GF-D8 (cell line): ENCODE data around the gene UNC80.

Source experiments
- DNase-seq: peaks from one replicate; lab custom pipeline; 2025; lab: John Stamatoyannopoulos, UW

The UNC80 gene

GRCh38 chr2:209973328-209973727 lies 201.7 kb downstream of the UNC80 start:
- DNase-seq = no peak

- no peak for DNase-seq
These were observed 202.9 kb downstream of the UNC80 start for GRCh38 chr2:209974576-209974975.

- DNase-seq = no peak
These were observed 205.2 kb downstream of the UNC80 start for GRCh38 chr2:209976698-209977385.

GRCh38 chr2:209977386-209978239 lies 206.0 kb downstream of the UNC80 start:
- peak; percentile 36 for DNase-seq

DNA sequence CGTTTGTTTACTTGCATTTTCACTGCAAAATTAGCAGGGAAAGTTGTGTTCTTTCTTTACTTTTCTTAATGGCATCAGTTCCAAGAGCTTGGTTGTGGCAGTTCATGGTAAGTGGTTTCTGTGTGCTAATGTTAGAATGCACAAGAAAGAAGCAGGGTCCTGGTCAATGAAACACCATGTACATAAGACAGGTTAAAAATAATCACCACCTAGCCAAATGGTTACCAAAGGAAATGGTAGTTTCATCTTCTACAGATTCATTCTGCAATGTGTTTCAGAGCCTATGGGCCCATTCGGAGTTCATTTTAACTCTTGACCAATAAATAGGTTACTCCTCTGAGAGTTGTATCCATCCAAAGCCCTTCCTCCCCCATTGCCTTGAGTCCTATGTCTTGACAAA lies 212.7 kb downstream of the UNC80 start:
- DNase-seq = no peak

DNA sequence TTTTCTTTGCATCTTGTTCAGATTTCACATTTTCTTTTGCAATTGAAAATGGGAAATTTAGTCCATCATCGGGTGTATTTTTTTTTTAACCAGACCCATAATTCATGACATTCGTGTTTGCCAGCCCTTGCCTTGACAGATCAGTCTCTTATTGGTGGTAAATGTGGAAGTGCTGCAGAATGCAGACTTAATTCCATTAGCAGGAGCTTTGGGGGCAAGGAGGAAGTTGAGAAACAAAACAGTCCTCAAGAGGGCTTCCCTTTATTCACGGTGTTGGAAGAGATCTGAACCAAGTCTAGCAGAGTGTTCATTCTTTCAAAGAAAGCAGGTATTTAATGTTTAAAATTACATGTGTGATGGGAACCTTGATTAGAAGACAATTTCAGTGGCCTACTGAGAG lies 214.2 kb downstream of the UNC80 start:
- DNase-seq = peak; percentile 87

DNA sequence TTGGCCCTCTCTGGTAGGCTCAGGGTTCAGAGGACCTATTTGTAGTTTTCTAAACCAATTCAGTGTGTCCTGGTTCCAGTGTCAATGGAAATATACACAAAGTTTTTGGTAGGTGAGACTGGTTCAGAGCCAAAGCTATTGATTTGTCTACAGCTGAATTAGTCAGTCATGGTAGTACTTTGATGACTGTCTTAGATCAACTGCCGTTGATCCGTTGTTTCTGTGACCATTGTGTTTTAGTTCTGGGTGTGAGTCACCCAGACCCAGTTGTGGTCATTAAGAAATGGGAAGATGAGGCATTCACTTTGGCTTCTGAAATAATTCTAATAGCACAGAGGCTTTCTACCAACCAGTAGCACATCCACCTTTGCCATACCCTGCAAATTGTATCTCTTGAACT lies 214.8 kb downstream of the UNC80 start:
- no peak for DNase-seq

GRCh38 chr2:209988010-209988409 lies 216.4 kb downstream of the UNC80 start:
- DNase-seq = peak; percentile 26

GRCh38 chr2:209990838-209991237 lies 219.2 kb downstream of the UNC80 start:
- DNase-seq = no peak

- DNase-seq = no peak
These were observed 222.3 kb downstream of the UNC80 start for GRCh38 chr2:209993968-209994367.

GRCh38 chr2:209998596-209998995 lies 227.0 kb downstream of the UNC80 start:
- no peak for DNase-seq

GRCh38 chr2:210000464-210001324 lies 229.1 kb downstream of the UNC80 start:
- DNase-seq = no peak

- DNase-seq = peak; percentile 89
These were observed 230.8 kb downstream of the UNC80 start, which contains the start of gene RPE for GRCh38 chr2:210002158-210003157. Gene RPE (plus strand): TSS chr2:210002638. CDS start chr2:210002662, 24 bp downstream.

GRCh38 chr2:210003359-210003758 lies 231.7 kb downstream of the UNC80 start:
- peak; percentile 71 for DNase-seq

DNA sequence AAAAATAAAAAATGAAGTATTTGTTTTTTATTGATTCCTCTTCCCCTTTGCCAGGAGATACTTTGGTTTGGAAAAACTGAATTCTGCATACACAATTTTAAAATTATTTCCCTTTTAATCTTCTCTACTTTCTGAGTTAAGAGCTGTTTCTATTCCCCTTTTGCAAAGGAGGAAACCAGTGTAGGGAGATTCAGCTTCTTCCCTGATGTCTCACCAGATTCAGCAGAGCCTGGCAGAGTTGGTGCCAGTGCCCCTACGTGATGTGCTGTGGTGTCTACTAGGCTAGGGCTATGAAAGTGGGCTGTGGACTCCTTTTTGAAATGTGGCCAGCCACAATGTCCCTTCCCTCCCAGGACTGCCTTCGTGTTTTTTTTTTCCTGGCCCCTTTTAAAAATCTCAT lies 233.2 kb downstream of the UNC80 start:
- DNase-seq = no peak

DNA sequence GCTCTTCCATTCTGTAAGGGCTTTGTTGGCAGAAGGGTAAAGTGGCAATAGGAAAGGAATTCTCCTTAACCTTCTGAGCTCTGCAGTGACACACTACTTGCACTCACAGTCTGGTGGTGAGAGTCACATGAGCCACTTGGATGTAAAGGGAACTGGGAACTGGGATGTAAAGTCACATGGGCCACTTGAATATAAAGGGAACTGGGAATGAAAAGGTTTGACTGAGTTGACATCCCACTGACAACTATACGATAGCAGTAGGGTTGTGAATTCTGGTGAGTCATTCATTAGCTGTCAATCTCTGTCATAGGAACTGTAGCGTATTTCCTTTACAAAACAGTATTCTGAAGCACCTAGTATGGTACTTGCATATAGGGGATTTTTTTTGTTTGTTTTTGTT lies 236.3 kb downstream of the UNC80 start:
- no peak for DNase-seq

- DNase-seq = no peak
These were observed 237.5 kb downstream of the UNC80 start for GRCh38 chr2:210009126-210009525.

DNA sequence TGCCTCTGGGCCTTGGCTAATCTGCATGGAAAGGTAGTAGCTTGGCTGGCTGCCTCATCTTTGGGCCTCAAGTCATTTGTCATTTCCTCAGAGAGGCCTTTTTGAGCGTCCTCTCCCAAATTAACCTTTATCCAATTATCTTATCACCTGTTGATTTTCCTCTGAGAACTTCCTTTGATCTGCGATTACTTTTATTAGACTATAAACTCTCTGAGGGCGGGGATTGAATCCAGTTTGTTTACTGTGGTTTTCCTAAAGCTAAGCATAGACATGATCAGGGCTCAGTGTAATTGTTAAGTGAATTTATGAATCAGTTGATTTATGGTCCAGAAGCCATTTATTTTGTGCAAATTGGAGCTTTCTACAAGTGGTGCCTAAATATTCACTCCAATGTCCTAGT lies 238.3 kb downstream of the UNC80 start:
- DNase-seq = no peak

DNA sequence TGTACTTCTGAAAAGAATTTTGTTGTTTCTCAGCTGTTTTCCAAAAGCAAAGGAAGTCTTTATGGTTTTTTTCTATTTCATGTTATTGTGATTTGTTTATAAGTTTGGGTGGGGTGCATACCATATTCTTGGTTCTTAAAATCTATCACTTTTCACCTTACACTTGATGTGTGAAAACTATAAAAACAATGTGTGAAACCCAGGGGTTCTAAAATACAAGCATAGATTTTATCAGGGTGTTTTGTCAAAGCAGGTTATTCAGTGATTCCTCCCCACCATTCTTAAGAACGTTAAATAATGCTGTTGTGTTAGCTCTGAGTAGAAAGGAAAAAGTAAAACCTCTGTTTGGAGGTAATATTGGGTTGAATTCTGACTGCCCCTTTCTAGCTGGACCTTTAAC lies 248.5 kb downstream of the UNC80 start:
- DNase-seq = no peak

- DNase-seq = no peak
These were observed 251.2 kb downstream of the UNC80 start for GRCh38 chr2:210022824-210023223.

GRCh38 chr2:210027608-210028007 lies 256.0 kb downstream of the UNC80 start:
- no peak for DNase-seq
